Ascending aorta (tissue), 2 donors: Measurements from ENCODE around the gene HIGD1A. TPM values are rescaled to one million over a fixed set of nuclear protein-coding genes. Genes with fewer than 3 reads are reported as not detected.
"Not testable (repeated sequence)": the region's sequence is repeated elsewhere in the genome, so short reads cannot be mapped to it uniquely, and the experiment has no call there.

ENCODE experiments used
- DNase-seq, 2 donors: peaks; one replicate each; pipeline ENCODE4 v3.0.0-alpha.2; 2019; ENCODE audit warnings: low spot score in 2 of 2
- H3K27ac ChIP-seq, 2 donors: fragments of 200-600 bp; sonication (generic); one replicate each; pipeline ENCODE4 v1.5.1; 2016 to 2017; ENCODE audit warnings: mild to moderate bottlenecking in 1 of 2
- H3K27me3 ChIP-seq: fragments of 200-600 bp; sonication (generic); one replicate; pipeline ENCODE4 v1.5.1; 2017
- H3K36me3 ChIP-seq, 2 donors: fragments of 200-600 bp; sonication (generic); one replicate each; pipeline ENCODE4 v1.5.1; 2016
- H3K4me1 ChIP-seq, 2 donors: fragments of 200-600 bp; sonication (generic); one replicate each; pipeline ENCODE4 v1.5.1; 2016 to 2017; ENCODE audit warnings: mild to moderate bottlenecking in 1 of 2
- H3K4me3 ChIP-seq, 2 donors: fragments of 200-600 bp; sonication (generic); one replicate each; pipeline ENCODE4 v1.5.1; 2016 to 2017; ENCODE audit warnings: mild to moderate bottlenecking in 1 of 2
- H3K9me3 ChIP-seq, 2 donors: fragments of 200-600 bp; sonication (generic); one replicate each; pipeline ENCODE4 v1.5.1; 2016
- CTCF ChIP-seq, 3 experiments: fragments of 200-600 bp in 2 of 3; fragments of 450-650 bp in 1 of 3; sonication (generic) in 2 of 3; IDR thresholded peaks; one replicate each; pipeline ENCODE4 v1.5.1; 2016 to 2019; ENCODE audit warnings: antibody characterized with exemption in 3 of 3, mild to moderate bottlenecking in 1 of 3, moderate library complexity in 1 of 3
- intact Hi-C: fragments of 100-400 bp; cut with DNase I; formaldehyde crosslinking; loops from one replicate; pipeline ENCODE4 v1.15.1; 2023
- total RNA-seq: library from RNA; depleted of rRNA; stranded (reverse); fragments of >200 nt; gene quantifications from one replicate; pipeline ENCODE4 v1.1.0, GENCODE V29; 2016

Gene HIGD1A
- total RNA-seq, 1 donor from 2014 or later = 109 TPM

GRCh38 chr3:42820746-42821051 is 16.4 kb upstream of the HIGD1A start:
- Histone ChIP-seq H3K27ac (no peak overlapping the region), H3K27me3 (no peaks in the 10 kb centered on the region), H3K36me3 (no peaks in the 10 kb centered on the region), H3K4me1 (no peaks in the 10 kb centered on the region), H3K9me3 (no peaks in the 10 kb centered on the region), H3K4me3 (no peak overlapping the region)
- TF ChIP-seq CTCF (IDR thresholded peaks at IDR 0.05) = no peak
- DNase-seq = no peak
- intact Hi-C loops = no loop called here

- H3K36me3 ChIP-seq = no peaks in the 10 kb centered on the region
- no peak for DNase-seq
- H3K4me1 ChIP-seq = no peaks in the 10 kb centered on the region
- no peak overlapping the region for H3K4me3 ChIP-seq
- no peak overlapping the region for H3K27ac ChIP-seq
- intact Hi-C loops = no loop called here
- H3K27me3 ChIP-seq = no peaks in the 10 kb centered on the region
- TF ChIP-seq CTCF (IDR thresholded peaks at IDR 0.05) = no peak
- H3K9me3 ChIP-seq = no peaks in the 10 kb centered on the region
Measured at GRCh38 chr3:42819351-42819965, 15.2 kb upstream of the HIGD1A start.

GRCh38 chr3:42815826-42816225 is 11.5 kb upstream of the HIGD1A start:
- H3K27ac ChIP-seq = no peak overlapping the region
- no peak for DNase-seq
- intact Hi-C loops = no loop called here
- no peaks in the 10 kb centered on the region for H3K36me3 ChIP-seq
- H3K9me3 ChIP-seq = no peaks in the 10 kb centered on the region
- no peak overlapping the region for H3K4me3 ChIP-seq
- TF ChIP-seq CTCF (IDR thresholded peaks at IDR 0.05) = no peak
- no peaks in the 10 kb centered on the region for H3K27me3 ChIP-seq
- no peaks in the 10 kb centered on the region for H3K4me1 ChIP-seq

- H3K4me3 ChIP-seq = no peak overlapping the region
- no peaks in the 10 kb centered on the region for H3K27me3 ChIP-seq
- no peaks in the 10 kb centered on the region for H3K9me3 ChIP-seq
- H3K27ac ChIP-seq = no peak overlapping the region
- DNase-seq = no peak
- H3K4me1 ChIP-seq = no peaks in the 10 kb centered on the region
- intact Hi-C loops = no loop called here
- TF ChIP-seq CTCF (IDR thresholded peaks at IDR 0.05) = no peak
- H3K36me3 ChIP-seq = no peaks in the 10 kb centered on the region
Measured at GRCh38 chr3:42814914-42815507, 10.7 kb upstream of the HIGD1A start.

- TF ChIP-seq CTCF (IDR thresholded peaks at IDR 0.05) = no peak
- H3K27ac ChIP-seq = no peak overlapping the region
- no peak for DNase-seq
Measured at GRCh38 chr3:42814246-42814645, 10.0 kb upstream of the HIGD1A start.

GRCh38 chr3:42811118-42811883 is 7.0 kb upstream of the HIGD1A start:
- H3K4me1 ChIP-seq, DNase-seq, H3K27me3 ChIP-seq, H3K27ac ChIP-seq, H3K4me3 ChIP-seq, H3K9me3 ChIP-seq, H3K36me3 ChIP-seq, intact Hi-C loops: not testable (repeated sequence)

More at GRCh38 chr3:42814246-42814645, 10.0 kb upstream of the HIGD1A start:
- H3K27me3 ChIP-seq = no peaks in the 10 kb centered on the region
- H3K36me3 ChIP-seq = no peaks in the 10 kb centered on the region
- intact Hi-C loops = no loop called here
- H3K4me3 ChIP-seq = no peak overlapping the region
- no peaks in the 10 kb centered on the region for H3K9me3 ChIP-seq
- H3K4me1 ChIP-seq = no peaks in the 10 kb centered on the region

GRCh38 chr3:42810706-42811105 is 6.4 kb upstream of the HIGD1A start:
- DNase-seq, intact Hi-C loops, H3K27ac ChIP-seq, H3K9me3 ChIP-seq, H3K4me3 ChIP-seq, H3K27me3 ChIP-seq, H3K36me3 ChIP-seq, H3K4me1 ChIP-seq: not testable (repeated sequence)
